Neural crest cell (in vitro differentiated cells): ENCODE measurements around the gene TWIST2. TPM values are rescaled to one million over a fixed set of nuclear protein-coding genes. Genes with fewer than 3 reads are reported as not detected.
A peak's percentile ranks its signal among the peaks of the same experiment; 100 is the strongest.

Experiments used
- DNase-seq: peaks from one replicate; pipeline ENCODE4 v3.0.0; 2021; ENCODE audit warnings: low read depth, mixed read lengths, low spot score
- H3K27ac Mint-ChIP-seq: one replicate; pipeline ENCODE4 v1.8.0; 2021; ENCODE audit warnings: mild to moderate bottlenecking, mixed read lengths; ENCODE audit not compliant: unreplicated experiment
- H3K27me3 Mint-ChIP-seq: 2 replicates; pipeline ENCODE4 v1.8.0; 2021; ENCODE audit warnings: low read depth, mild to moderate bottlenecking, mixed read lengths
- H3K36me3 Mint-ChIP-seq: 2 replicates; pipeline ENCODE4 v1.8.0; 2021; ENCODE audit warnings: low read depth, mild to moderate bottlenecking, mixed read lengths
- H3K4me1 Mint-ChIP-seq: 2 replicates; pipeline ENCODE4 v1.8.0; 2021; ENCODE audit warnings: mixed read lengths
- H3K4me3 Mint-ChIP-seq: one replicate; pipeline ENCODE4 v1.8.0; 2021; ENCODE audit warnings: mild to moderate bottlenecking, mixed read lengths
- H3K9me3 Mint-ChIP-seq: 2 replicates; pipeline ENCODE4 v1.8.0; 2021; ENCODE audit warnings: mixed read lengths
- CTCF ChIP-seq: fragments of 200-600 bp; sonication (generic); conservative IDR thresholded peaks from 2 replicates; pipeline ENCODE4 v1.5.0; 2021; ENCODE audit warnings: antibody characterized with exemption, mild to moderate bottlenecking
- total RNA-seq: library from RNA; stranded (reverse); gene quantifications from 2 replicates; pipeline ENCODE4 v1.2.1, GENCODE V29; 2021

The TWIST2 gene
- total RNA-seq, 1 donor from 2014 or later, result 0.96 TPM

- H3K4me3 Mint-ChIP-seq, result peak overlapping the region; percentile 64
- no peak for TF ChIP-seq CTCF
- H3K27ac Mint-ChIP-seq, result no peak overlapping the region
- H3K9me3 Mint-ChIP-seq, result no peaks in the 10 kb centered on the region
- peaks cover 11% of the 10 kb centered on the region for H3K4me1 Mint-ChIP-seq
- DNase-seq, result no peak
- H3K36me3 Mint-ChIP-seq, result no peaks in the 10 kb centered on the region
- H3K27me3 Mint-ChIP-seq, result peaks cover 90% of the 10 kb centered on the region
Measured at GRCh38 chr2:238846378-238846627, 1.6 kb upstream of the TWIST2 start.

DNA sequence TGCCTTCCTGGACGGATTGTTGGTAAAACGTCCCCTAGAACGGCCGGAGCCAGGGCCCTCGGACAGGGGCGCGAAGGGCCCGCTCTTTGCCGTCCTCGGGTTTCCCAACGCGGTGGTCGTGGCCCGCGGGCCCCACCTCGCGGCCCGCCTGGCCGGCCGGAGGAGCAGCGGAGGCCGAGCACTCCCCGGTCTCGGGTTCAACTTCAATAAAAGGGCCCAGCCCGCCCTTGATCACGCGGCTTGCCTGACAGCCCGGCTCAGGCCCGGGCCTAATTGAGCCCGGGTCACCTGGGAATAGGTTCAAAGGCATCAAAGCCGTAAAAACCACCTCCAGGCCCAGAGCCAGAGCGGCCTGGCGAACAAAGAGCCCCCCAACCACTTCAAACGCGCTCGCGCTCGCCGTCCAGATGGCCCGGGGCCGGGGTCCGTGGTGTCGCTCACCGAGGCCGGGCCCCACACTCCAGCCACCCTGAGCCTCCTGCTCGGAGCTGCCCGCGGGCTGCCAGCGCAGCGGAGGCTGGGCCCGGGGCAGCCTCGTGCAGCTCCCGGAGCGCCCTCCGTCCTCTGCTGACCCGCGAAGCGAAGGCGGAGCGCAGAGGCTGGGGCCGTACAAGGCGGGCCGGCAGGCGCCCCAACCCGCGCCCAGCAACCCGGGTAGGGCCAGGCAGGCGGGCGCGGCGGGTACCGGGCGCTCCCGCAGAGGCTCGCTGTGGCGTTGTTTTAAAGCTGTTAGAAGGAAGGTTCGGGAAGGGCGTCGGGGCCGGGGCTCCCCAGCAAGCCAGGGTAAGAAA, 1.1 kb upstream of the TWIST2 start:
- no peak for DNase-seq
- no peaks in the 10 kb centered on the region for H3K36me3 Mint-ChIP-seq
- no peak overlapping the region for H3K27ac Mint-ChIP-seq
- peaks cover 11% of the 10 kb centered on the region for H3K4me1 Mint-ChIP-seq
- no peak for TF ChIP-seq CTCF
- peaks cover 93% of the 10 kb centered on the region for H3K27me3 Mint-ChIP-seq
- no peaks in the 10 kb centered on the region for H3K9me3 Mint-ChIP-seq
- H3K4me3 Mint-ChIP-seq, result no peak overlapping the region

- Mint-ChIP-seq H3K36me3 (no peaks in the 10 kb centered on the region), H3K9me3 (no peaks in the 10 kb centered on the region), H3K27ac (no peak overlapping the region), H3K4me1 (peaks cover 11% of the 10 kb centered on the region), H3K4me3 (no peak overlapping the region), H3K27me3 (peaks cover 93% of the 10 kb centered on the region)
- no peak for TF ChIP-seq CTCF
- no peak for DNase-seq
Measured at GRCh38 chr2:238847419-238847801, 475 bp upstream of the TWIST2 start.

DNA sequence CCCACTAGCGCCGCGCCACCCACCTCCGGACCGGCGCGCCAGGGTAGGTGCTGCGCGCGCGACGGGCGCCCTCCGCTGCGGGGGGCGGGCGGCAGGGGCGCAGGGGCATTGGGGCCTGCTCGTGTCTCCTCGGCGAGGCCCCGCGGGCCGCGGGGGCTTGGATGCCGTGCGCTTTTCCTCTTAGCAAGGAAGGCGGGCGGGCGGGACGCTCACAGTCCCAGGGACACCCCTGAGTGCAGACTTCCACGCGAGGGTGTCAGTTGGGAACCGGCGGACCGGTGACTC, 748 bp downstream of the TWIST2 start:
- Mint-ChIP-seq H3K27ac (no peak overlapping the region), H3K27me3 (peaks cover 89% of the 10 kb centered on the region), H3K9me3 (no peaks in the 10 kb centered on the region), H3K4me1 (peaks cover 12% of the 10 kb centered on the region), H3K36me3 (no peaks in the 10 kb centered on the region), H3K4me3 (no peak overlapping the region)
- no peak for TF ChIP-seq CTCF
- no peak for DNase-seq

- H3K4me3 Mint-ChIP-seq, result peak overlapping the region; percentile 67
- no peak for DNase-seq
- TF ChIP-seq CTCF, result no peak
- peaks cover 17% of the 10 kb centered on the region for H3K4me1 Mint-ChIP-seq
- H3K9me3 Mint-ChIP-seq, result no peaks in the 10 kb centered on the region
- H3K27ac Mint-ChIP-seq, result no peak overlapping the region
- no peaks in the 10 kb centered on the region for H3K36me3 Mint-ChIP-seq
- H3K27me3 Mint-ChIP-seq, result peaks cover 89% of the 10 kb centered on the region
Measured at GRCh38 chr2:238848976-238849853, 1.3 kb downstream of the TWIST2 start.
